Measurements from ENCODE around the gene SLC1A5.
A peak's percentile ranks its signal among the peaks of the same experiment; 100 is the strongest.
"Not testable (repeated sequence)": the region's sequence is repeated elsewhere in the genome, so short reads cannot be mapped to it uniquely, and the experiment has no call there.

The SLC1A5 gene

GRCh38 chr19:46766569-46767317 is 21.7 kb downstream of the SLC1A5 start:
- DNase-seq: peak; percentile 77

GRCh38 chr19:46764817-46765291 is 23.5 kb downstream of the SLC1A5 start:
- DNase-seq: no peak

- DNase-seq: no peak
These were observed 26.0 kb downstream of the SLC1A5 start for GRCh38 chr19:46762245-46762890.

- DNase-seq: no peak
These were observed 27.0 kb downstream of the SLC1A5 start for GRCh38 chr19:46761418-46761831.

GRCh38 chr19:46760897-46761296 is 27.5 kb downstream of the SLC1A5 start:
- not testable (repeated sequence) for DNase-seq

- no peak for DNase-seq
These were observed 28.0 kb downstream of the SLC1A5 start for GRCh38 chr19:46760363-46760762.

- no peak for DNase-seq
These were observed 28.5 kb downstream of the SLC1A5 start for GRCh38 chr19:46759817-46760333.

- DNase-seq: no peak
These were observed 29.2 kb downstream of the SLC1A5 start for GRCh38 chr19:46759206-46759605.

- DNase-seq: no peak
These were observed 31.9 kb downstream of the SLC1A5 start for GRCh38 chr19:46756544-46756888.

GRCh38 chr19:46755853-46756543 is 32.4 kb downstream of the SLC1A5 start:
- no peak for DNase-seq

GRCh38 chr19:46755077-46755852 is 33.1 kb downstream of the SLC1A5 start:
- DNase-seq: no peak

- peak; percentile 74 for DNase-seq
These were observed 34.8 kb downstream of the SLC1A5 start for GRCh38 chr19:46753420-46754155.

- DNase-seq: peak; percentile 87
These were observed 39.9 kb downstream of the SLC1A5 start for GRCh38 chr19:46748325-46749109.

GRCh38 chr19:46746281-46747057 is 41.9 kb downstream of the SLC1A5 start, which contains the start of gene STRN4:
TSS of gene STRN4 (minus strand) at chr19:46746450. CDS start at chr19:46746430, 20 bp downstream.
- DNase-seq: peak; percentile 67

GRCh38 chr19:46745521-46746280 is 42.7 kb downstream of the SLC1A5 start, which contains the start of gene FKRP:
TSS of gene FKRP (plus strand) at chr19:46746057. CDS start at chr19:46755451, 9,394 bp downstream.
- peak; percentile 52 for DNase-seq

- DNase-seq: no peak
These were observed 43.4 kb downstream of the SLC1A5 start for GRCh38 chr19:46745030-46745429.

- DNase-seq: no peak
These were observed 44.2 kb downstream of the SLC1A5 start for GRCh38 chr19:46744005-46744691.

GRCh38 chr19:46742926-46743480 is 45.4 kb downstream of the SLC1A5 start:
- DNase-seq: no peak

All from stimulated activated CD4-positive, alpha-beta T cell treated with anti-CD3 and anti-CD28 coated beads, Interleukin-15, amount 100 ng/mL, for 24 hours (primary cell).